T-helper 2 cell (primary cell): ENCODE measurements around the gene STX12.
"Not testable (repeated sequence)": the region's sequence is repeated elsewhere in the genome, so short reads cannot be mapped to it uniquely, and the experiment has no call there.

ENCODE experiments used
- DNase-seq, 5 experiments: peaks; one replicate each; pipeline versions ENCODE4 v3.0.0 to v3.0.0-alpha.2; 2012 to 2022

STX12 gene

DNA sequence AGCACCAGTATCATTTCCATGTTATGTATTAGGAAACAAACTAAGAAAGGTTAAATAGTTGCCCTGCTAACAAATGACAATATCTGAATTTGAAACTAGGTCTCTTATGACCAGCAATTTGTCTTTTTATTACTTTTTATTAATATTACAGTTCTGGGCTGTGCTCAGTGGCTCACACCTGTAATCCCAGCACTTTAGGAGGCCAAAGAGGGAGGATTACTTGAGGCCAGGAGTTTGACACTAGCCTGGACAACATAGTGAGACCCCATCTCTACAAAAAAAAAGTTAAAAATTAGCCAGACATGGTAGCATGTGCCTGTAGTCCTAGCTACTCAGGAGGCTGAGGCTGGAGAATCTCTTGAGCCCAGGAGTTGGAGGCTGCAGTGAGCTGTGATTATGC, 3.3 kb downstream of the STX12 start:
- not testable (repeated sequence) for DNase-seq

DNA sequence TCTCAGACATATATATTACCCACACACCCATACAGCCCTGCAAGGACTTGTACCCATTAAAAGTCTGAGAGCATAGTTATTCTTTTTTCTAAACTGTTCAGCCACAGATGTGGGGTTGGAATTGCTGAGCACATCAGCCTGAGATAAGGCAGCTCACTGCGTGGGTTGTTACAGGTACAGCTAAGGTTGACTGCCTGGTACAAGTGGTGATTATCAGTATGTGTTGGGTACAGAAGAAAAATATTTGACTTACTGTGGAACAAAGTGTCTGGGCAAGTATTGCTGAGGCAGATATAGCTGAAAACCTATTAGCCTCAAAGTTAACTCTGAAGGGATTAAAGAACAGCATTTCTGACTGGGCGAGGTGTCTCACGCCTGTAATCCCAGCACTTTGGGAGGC, 5.0 kb downstream of the STX12 start:
- no peak for DNase-seq

DNA sequence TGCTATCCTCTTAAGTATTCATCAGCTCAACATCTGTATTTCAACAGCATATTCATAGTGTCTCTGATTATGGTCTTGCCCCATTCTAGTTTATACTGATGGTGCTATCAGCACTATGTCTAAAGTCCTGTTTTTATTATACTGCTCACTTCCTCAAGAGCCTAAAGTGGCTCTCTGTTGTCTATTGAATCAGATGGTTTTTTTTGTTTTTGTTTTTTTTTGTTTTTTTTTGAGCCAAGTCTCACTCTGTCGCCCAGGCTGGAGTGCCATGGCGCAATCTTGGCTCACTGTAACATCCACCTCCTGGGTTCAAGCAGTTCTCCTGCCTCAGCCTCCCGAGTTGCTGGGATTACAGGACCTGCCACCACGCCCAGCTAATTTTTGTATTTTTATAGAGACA, 6.1 kb downstream of the STX12 start:
- DNase-seq = no peak

DNA sequence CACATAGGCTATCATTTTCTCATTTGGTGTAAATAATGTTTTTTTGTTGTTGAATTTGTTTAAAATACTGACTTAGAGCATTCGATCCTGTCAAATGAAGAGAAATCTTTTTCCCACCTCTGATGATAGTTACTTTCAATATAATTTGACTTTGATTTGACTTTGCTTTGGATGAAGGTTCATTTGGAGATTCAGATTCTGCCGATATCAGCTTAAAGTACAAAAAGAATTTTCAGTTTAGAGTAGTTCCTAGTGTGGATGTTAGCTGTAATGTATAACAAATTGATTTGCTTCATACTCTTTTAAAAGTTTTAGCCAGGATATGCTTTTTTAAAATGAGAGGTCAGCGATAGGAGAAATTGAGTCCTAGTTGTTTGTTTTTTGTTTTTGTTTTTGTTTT, 9.9 kb downstream of the STX12 start:
- DNase-seq = no peak

DNA sequence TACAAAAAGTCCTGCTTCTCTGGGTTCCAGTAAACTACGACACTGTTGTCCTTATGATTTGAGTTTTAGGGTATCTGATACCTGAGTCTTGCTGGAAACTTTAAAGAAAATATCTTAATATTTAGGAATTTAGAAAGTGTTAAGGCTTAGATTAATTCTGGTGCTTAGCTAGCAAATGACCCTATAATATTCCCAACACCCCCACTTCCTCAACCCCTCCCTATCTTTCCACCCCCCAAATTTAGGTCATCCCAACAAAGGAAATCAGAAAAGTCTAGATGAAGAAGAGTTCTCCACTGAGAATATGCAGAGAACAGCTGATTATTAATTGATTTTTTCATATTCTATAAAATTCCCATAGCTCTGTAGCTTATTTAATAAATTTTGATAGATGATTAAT, 11.7 kb downstream of the STX12 start:
- no peak for DNase-seq

DNA sequence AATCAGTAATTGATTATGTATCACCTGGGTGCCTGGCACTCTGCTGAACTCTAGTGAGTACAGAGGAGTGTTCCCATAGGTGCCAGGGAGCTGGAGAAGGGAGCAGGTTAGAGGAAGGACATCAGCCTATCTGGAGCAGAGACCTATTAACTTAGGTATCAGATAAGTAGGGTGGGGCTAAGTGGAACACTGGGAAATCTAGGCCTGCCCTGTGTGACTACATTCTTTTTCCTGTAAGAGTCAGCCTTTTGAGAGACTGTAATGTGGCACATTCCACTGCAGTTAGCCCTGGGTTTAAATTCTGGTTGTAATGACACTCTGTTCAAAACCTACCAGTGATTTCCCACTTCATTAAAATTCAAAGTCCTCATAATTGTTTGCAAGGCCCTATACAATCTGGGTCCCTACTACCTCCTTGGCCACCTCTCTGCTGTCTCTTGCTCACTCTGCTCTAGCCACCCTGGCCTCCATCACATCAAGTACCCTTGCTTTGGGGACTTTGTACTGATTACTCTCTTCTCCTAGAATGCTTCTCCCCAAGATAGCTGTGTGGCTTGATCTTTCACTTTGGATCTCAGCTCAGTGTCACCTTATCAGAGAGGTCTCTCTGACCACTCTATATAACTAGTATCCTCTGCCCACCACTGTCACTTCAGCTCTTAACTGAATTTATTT, 12.9 kb downstream of the STX12 start:
- DNase-seq = no peak

DNA sequence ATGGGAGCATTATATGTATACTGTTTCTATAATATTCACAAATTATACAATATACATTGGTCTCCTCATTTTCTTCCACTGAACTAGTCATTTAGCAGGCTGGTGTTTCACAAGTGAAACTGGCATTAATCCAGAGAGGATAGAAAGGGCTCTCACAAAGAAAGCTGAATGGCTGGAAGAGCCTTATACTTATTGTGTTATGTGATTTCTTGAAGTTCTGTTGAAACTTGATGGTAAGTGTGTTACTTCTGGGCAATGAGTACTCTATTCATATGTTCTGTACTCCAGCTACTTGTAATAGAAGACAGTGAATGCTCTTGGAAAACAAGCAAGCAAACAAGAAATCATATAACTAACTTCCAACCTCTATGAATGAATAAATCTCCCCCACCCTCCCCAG, 14.9 kb downstream of the STX12 start:
- no peak for DNase-seq

DNA sequence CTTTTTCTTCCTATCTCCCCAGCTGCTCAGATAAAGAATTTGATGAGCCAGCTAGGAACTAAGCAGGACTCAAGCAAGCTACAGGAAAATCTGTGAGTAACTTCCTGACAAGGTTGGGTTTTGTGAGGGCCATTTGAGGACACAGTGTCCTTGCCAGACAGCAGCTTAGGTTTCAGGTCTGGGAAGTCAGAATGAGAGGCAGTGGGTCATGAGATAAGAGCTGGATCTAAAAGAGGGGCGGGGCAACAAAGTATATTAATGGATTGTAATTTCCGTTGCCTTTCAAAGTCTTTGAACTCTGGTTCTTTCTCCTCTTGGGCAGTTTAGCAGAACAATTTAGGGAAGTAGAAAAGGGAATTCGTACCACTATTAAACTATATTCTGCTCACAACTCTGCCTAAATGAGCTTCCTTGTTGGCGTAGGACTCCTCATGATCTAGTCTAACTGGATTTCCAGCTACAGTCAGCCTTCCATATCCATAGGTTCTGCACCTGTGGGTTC, 16.6 kb downstream of the STX12 start:
- no peak for DNase-seq

DNA sequence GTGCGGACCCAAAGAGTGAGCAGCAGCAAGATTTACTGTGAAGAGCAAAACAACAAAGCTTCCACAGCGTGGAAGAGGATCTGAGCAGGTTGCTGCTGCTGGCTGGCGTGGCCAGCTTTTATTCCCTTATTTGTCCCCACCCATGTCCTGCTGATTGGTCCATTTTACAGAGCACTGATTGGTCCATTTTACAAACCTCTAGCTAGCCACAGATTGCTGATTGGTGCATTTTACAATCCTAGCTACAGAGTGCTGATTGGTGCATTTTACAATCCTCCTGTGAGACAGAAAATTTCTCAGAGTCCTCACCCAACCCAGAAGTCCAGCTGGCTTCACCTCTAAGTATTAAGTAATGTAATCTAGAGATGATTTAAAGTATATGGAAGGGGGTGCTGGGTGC, 17.3 kb downstream of the STX12 start:
- DNase-seq = not testable (repeated sequence)

DNA sequence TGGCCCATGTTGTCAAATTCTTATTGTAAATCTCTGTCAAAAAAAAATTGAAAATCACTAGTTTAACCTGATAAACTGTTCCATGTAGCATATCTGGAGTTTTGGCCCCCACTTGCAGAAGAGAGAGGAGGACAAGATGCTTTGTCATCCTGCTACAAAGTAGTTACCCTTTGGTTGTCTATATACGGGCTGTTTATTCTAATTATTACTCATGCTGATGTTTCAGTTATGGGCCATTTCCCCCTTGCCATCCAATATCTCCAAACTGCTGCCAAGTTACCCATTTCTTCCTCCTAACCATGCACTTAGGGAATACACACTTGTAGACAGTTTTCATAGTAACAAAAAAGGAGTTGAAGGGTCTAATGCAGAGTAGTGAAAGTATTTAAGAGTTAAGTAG, 22.6 kb downstream of the STX12 start:
- DNase-seq = peak in 1 of 5 experiments; percentile 51

DNA sequence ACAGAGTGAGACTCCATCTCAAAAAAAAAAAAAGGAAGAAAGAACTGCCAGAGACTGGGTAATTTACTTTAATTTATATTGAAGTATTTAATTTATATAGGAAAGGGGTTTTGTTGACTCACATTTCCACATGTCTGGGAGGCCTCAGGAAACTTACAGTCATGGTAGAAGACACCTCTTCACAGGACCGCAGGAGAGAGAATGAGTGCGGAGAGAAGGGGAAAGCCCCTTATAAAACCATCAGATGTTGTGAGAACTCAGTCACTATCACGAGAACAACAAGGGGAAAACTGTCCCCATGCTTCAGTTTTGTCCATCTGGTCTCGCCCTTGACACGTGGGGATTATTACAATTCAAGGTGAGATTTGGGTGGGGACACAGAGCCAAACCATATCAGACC, 31.8 kb downstream of the STX12 start:
- DNase-seq = peak in 1 of 5 experiments; percentile 10

DNA sequence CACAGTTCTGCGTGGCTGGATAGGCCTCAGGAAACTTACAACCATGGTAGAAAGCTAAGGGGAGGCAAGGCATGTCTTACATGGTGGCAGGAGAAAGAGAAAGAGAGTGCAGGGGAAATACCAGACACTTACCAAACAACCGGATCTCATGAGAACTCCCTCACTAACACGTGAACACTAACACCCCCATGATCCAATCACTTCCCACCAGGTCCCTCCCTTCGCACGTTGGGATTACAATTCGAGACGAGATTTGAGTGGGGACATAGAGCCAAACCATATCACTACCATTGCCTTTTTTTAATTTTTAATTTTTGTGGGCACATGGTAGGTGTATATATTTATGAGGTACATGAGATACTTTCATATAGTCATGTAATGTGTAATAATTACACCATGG, 33.7 kb downstream of the STX12 start:
- no peak for DNase-seq

DNA sequence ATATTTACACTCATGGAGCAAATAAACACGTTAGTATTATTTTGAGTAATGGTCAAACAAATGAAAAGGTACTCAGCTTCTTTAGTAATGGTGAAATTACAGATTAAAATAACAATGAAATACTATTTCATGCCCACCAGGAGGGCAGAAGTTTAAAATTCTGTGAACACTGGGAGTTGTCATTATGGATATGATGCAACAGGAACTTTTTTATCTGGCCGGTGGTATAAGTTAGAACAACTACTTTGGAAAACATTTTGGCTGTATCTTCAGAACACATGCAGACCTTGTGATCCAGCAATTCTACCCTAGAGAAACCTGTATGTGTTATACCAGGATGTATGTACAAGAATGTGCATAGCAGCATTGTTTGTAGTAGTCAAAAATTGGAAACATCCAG, 34.4 kb downstream of the STX12 start:
- no peak for DNase-seq

DNA sequence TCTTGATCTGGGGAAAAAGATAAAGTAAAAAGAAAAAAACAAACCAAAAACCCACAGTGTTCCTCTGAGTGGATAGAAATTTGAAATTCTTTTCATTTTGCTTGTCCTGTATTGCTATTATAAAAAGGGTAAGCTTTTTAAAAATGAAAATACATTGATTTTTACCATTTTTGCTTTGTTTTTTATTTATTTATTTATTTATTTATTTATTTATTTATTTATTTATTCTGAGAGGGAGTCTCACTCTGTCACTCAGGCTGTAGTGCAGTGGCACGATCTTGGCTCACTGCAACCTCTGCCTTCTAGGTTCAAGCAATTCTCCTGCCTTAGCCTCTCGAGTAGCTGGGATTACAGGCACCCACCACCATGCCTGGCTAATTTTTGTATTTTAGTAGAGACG, 35.1 kb downstream of the STX12 start:
- DNase-seq = not testable (repeated sequence)

DNA sequence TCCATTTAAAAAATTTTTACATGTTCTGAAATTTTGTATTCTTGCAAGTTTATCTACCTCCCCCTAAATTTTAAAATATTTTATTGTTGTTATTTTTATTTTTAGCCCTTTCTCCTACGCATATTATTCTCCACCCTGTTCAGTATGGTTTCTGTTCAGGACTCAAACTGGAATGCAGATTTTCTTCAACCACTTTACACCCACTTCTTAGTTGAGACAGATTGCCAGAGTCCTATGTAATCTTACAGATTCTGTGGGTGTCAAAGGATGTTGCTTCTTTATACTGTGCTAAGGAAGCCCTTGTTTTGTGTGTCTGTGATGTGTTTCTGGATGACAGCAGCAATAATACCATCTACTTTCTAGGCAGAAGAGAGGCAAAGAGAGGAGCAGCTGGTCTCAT, 36.9 kb downstream of the STX12 start:
- DNase-seq = no peak

DNA sequence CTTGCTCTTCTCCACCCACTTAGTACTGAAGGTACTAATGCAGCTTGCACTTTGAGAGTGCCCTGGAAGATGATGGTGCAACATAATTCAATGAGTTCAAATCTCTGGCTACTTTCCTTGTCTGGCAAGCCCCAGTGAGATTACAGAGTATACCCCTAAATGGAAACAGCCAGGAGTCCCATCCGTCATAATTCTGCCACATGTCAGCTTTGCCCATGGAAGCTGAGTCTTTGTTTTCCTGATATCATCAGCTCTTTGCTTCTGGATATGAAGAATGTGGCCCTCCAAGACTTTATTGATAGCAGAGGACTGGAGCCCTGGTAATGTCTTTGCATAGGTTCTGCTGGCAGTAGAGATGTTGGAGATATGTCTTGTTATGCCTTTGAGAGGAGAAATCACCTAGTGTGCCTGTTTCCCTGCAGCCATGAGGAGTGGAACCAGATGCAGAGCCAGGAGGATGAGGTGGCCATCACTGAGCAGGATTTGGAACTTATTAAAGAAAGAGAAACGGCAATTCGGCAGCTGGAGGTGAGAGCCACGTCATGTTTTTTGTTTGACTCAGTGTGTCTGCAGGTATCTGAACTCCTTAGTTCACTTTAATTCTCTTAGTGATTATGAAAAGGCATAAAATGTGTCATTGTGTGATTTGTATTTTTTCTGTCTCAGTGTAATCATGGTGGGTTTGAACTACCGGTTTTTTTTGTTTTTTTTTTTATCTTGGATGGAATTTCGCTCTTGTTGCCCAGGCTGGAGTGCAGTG, 38.9 kb downstream of the STX12 start:
- DNase-seq = peak in 1 of 5 experiments; percentile 47

DNA sequence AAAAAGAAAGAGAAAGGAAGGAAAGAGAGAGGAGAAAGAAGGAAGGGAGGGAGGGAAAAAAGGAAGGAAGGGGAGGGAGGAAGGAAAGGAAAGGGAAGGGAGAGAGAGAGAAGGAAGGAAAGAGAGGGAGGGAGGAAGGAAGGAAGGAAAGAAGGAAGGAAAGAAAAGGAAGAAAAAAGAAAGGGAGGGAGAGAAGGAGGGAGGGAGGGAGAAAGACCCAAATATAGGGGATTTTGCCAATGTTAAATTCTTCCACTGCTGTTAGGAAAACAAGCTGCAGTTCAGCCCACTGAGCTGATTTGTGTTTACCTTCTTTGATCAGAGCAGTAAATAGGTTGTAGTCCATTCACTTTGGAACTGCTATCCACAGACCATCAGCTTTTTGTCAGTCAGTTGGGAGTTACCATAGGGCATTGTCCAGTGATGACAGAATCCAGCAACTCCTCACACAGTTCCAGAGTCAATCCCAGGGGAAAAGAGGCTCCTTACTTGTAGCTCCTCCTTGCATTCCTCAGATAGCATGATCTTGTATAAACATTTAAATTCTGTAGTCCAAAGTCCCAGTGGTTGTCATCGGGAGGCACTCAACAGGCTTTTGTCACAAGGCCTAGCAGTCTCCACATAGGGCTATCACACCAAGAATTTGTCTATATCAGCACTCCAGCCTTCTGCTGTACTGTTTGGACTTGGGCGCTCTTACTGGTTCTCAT, 44.1 kb downstream of the STX12 start:
- no peak for DNase-seq

DNA sequence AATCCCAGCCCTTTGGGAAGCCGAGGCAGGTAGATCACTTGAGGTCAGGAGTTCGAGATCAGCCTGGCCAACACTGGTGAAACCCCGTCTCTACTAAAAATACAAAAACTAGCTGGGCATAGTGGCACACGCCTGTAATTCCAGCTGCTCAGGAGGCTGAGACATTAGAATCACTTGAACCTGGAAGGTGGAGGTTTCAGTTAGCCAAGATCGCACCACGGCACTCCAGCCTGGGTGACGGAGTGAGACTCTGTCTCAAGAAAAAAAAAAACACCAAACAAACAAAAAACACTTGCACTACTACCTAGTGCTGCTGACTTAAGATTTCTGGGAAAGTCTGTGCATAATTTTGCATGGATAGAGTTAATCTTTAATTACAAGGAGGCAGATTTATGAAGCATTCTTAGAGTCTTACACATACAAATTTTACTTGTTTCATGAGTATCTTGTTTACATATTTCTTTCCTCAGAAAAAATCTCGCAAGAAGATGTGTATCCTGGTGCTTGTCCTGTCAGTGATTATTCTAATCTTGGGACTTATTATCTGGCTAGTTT, 48.8 kb downstream of the STX12 start:
- DNase-seq = no peak

DNA sequence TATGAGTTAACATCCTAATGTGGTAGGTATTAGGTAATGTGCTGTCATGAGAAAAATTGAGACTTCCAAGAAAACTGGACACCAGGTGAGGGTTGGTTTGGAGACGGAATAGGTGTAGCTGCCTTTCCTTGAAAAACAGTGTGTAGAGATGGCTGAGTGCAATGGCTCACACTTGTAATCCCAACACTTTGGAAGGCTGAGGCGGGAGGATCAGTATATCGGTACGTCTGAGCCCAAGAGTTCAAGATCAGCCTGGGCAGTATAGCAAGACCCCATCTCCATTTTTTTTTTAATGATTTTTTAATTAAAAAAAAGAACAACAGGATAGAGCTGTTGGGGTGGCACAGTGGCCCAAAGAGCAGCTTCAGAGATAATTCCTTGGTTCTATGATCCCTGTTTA, 50.8 kb downstream of the STX12 start:
- no peak for DNase-seq

DNA sequence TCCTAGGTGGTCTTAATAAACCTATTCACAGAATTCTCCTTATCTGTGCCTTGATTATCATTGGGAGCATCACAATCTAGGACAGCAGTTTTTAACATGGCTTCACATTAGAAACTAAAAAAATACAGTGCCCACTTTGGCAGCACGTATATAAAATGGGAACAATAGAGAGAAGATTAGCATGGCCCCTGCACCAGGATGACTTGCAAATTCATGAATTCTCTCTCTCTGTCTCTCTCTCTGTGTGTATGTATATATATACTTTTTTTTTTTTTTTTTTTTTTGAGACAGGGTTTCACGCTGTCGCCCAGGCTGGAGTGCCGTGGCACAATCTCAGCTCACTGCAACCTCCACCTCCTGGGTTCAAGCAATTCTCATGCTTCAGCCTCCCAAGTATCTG, 51.4 kb downstream of the STX12 start:
- DNase-seq = no peak

DNA sequence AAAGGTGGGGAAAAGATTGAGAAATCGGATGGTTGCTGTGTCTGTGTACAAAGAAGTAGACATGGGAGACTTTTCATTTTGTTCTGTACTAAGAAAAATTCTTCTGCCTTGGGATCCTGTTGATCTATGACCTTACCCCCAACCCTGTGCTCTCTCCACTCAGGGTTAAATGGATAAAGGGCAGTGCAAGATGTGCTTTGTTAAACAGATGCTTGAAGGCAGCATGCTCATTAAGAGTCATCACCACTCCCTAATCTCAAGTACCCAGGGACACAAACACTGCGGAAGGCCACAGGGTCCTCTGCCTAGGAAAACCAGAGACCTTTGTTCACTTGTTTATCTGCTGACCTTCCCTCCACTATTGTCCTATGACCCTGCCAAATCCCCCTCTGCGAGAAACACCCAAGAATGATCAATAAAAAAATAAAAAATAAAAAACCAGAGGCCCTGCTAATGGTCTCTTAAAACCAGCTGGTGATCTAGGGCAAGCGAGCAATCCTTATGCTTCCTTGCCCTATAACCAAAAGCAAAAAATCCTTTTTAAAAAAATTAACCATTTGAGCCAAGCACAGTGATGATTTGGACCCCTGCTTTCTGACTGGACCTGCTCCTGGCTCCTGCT, 56.4 kb downstream of the STX12 start:
- not testable (repeated sequence) for DNase-seq

DNA sequence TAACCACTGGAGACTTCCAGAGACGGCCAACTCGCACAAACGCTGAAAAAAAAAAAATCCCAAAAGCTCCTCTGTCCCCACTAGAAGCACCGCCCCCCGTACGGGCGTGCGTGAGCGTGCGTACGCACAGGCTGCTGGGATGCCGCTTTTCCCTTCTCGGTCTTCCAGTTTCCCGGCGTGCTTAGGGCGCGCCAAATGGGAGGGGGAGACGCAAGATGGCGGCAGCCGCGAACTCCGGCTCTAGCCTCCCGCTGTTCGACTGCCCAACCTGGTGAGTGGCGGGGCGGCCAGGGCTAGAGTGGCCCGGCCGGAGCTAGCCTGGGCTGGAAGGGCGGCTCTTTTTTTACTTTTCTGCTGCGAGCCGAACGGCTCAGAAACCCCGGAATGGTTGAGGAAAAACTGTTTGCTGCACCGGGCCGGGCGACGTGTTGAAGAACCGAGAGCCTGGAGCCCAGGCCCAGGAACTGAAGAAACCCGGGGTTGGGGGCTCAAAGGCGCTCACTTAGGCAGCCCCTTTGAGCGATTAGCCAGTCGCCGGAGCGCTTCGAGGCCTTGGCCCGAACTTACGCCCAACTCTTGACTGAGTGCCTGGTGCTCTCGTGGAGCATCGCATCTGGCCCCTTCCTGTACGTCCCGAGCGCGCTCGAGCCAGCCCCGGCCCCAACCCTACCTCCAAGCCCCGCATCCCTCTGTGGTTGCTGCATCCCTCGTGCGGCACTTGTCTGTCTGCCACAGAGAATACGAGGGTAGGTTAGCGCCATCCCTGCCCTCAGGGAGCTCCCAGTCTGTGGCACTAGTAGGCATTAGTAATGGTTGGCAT, 57.8 kb downstream of the STX12 start, which contains the start of gene PPP1R8:
PPP1R8 (plus strand) TSS at position 162 of the 820 bp plus-strand sequence; CDS start at position 216, 54 bp downstream.
- DNase-seq = peak; percentile 57 to 95 (median 83)
